ENCODE results near the gene LPIN1.

GRCh38 chr2:11805920-11806319 lies 59.5 kb downstream of the LPIN1 start:
- no peak for TF ChIP-seq EP300 (IDR thresholded peaks at IDR 0.05)
- TF ChIP-seq CTCF (IDR thresholded peaks at IDR 0.05): no peak
- TF ChIP-seq POLR2AphosphoS5 (IDR thresholded peaks at IDR 0.05): no peak
- no peak for TF ChIP-seq POLR2A (IDR thresholded peaks at IDR 0.05)
